Measurements from ENCODE around the gene OR52E2.

The OR52E2 gene

GRCh38 chr11:5036669-5037068, 22.8 kb downstream of the OR52E2 start:
- DNase-seq (ENCODE audit: low read depth), result no peak
- no peak for TF ChIP-seq CTCF (IDR thresholded peaks at IDR 0.05; ENCODE audit: low read depth, low read length, missing control alignments)
- H3K4me3 ChIP-seq (ENCODE audit: low read depth, low read length), result no peak overlapping the region

DNA sequence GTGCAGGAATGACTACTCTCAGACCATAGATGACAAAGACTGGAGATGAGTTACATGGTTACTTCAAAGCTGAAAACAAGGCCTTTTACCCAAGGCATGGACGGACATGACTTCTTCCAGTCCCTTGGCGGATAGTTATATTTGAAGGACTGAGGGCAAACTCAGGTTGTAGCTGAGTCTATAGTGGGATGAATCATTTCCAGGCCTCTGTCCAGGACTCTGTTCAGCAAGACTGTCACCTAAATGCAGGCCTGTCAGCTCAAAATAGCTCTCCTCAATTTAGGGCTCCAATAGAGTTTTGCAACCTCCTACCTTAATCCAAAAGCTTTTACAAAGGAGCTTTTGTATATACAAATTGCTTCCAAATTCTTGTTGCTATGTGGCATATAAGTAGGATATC, 37.4 kb downstream of the OR52E2 start:
- no peak for DNase-seq (ENCODE audit: low read depth)
- no peak for TF ChIP-seq CTCF (IDR thresholded peaks at IDR 0.05; ENCODE audit: low read depth, low read length, missing control alignments)
- no peak overlapping the region for H3K4me3 ChIP-seq (ENCODE audit: low read depth, low read length)

DNA sequence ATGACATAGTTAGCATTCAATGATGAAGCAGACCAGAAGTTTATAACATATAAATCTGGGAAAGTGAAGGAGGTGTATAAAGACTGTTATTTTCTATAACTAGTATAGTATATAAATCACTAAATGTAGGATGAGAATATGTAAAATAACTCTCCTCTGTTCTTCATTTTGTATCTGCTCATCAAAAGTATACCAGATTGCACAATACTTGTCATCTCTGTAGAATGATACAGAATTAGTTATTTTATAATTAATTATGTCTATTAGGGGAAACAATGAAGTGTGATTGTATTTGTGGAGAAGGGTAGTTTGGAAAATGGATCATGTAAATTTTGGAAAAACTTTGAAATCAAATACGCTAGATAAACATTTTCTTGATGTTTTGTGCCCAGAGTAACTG, 46.4 kb downstream of the OR52E2 start:
- DNase-seq (ENCODE audit: low read depth), result no peak
- no peak for TF ChIP-seq CTCF (IDR thresholded peaks at IDR 0.05; ENCODE audit: low read depth, low read length, missing control alignments)

GRCh38 chr11:5011254-5011653, 48.2 kb downstream of the OR52E2 start:
- no peak for TF ChIP-seq CTCF (IDR thresholded peaks at IDR 0.05; ENCODE audit: low read depth, low read length, missing control alignments)
- no peak for DNase-seq (ENCODE audit: low read depth)
- H3K4me3 ChIP-seq (ENCODE audit: low read depth, low read length), result no peak overlapping the region

More for the DNA sequence above, 46.4 kb downstream of the OR52E2 start:
- H3K4me3 ChIP-seq (ENCODE audit: low read depth, low read length), result no peak overlapping the region

Measured in GM12864 (cell line).